Hematopoietic multipotent progenitor cell (in vitro differentiated cells): ENCODE data around the gene SLC22A23. TPM values are rescaled to one million over a fixed set of nuclear protein-coding genes. Genes with fewer than 3 reads are reported as not detected.

Source experiments
- DNase-seq, 3 donors: peaks; one replicate each; pipeline ENCODE4 v3.0.0-alpha.2; 2011 to 2015; ENCODE audit warnings: low read depth in 2 of 3, low spot score in 2 of 3
- total RNA-seq: library from RNA; depleted of rRNA; stranded (reverse); fragments of >200 nt; gene quantifications from one replicate; pipeline ENCODE4 v1.2.3, GENCODE V29; 2012

Gene SLC22A23
- total RNA-seq, 1 donor: 0.81 TPM

- DNase-seq: no peak
Observed at GRCh38 chr6:3356824-3357420, 99.9 kb downstream of the SLC22A23 start.

- peak; percentile 61 to 94 (median 90) for DNase-seq
Observed at GRCh38 chr6:3356056-3356823, 100.6 kb downstream of the SLC22A23 start.

- DNase-seq: peak in 1 of 3 donors; percentile 23
Observed at GRCh38 chr6:3355358-3356055, 101.3 kb downstream of the SLC22A23 start.

- DNase-seq: no peak
Observed at GRCh38 chr6:3355011-3355357, 101.9 kb downstream of the SLC22A23 start.

- DNase-seq: no peak
Observed at GRCh38 chr6:3353939-3354338, 102.9 kb downstream of the SLC22A23 start.

- no peak for DNase-seq
Observed at GRCh38 chr6:3353213-3353903, 103.5 kb downstream of the SLC22A23 start.

- DNase-seq: no peak
Observed at GRCh38 chr6:3352678-3353077, 104.2 kb downstream of the SLC22A23 start.

GRCh38 chr6:3351829-3352524 lies 104.9 kb downstream of the SLC22A23 start:
- no peak for DNase-seq

GRCh38 chr6:3351105-3351676 lies 105.7 kb downstream of the SLC22A23 start:
- DNase-seq: no peak

- DNase-seq: no peak
Observed at GRCh38 chr6:3350252-3350796, 106.5 kb downstream of the SLC22A23 start.

- no peak for DNase-seq
Observed at GRCh38 chr6:3349388-3350251, 107.2 kb downstream of the SLC22A23 start.

- DNase-seq: no peak
Observed at GRCh38 chr6:3348821-3349220, 108.0 kb downstream of the SLC22A23 start.

GRCh38 chr6:3347826-3348225 lies 109.0 kb downstream of the SLC22A23 start:
- DNase-seq: no peak

- no peak for DNase-seq
Observed at GRCh38 chr6:3347247-3347646, 109.6 kb downstream of the SLC22A23 start.

GRCh38 chr6:3346476-3346875 lies 110.4 kb downstream of the SLC22A23 start:
- DNase-seq: no peak

- DNase-seq: no peak
Observed at GRCh38 chr6:3345836-3346235, 111.0 kb downstream of the SLC22A23 start.

- no peak for DNase-seq
Observed at GRCh38 chr6:3343089-3343883, 113.6 kb downstream of the SLC22A23 start.

GRCh38 chr6:3341467-3341866 lies 115.4 kb downstream of the SLC22A23 start:
- no peak for DNase-seq
